ENCODE measurements around the gene C22orf15.

DNA sequence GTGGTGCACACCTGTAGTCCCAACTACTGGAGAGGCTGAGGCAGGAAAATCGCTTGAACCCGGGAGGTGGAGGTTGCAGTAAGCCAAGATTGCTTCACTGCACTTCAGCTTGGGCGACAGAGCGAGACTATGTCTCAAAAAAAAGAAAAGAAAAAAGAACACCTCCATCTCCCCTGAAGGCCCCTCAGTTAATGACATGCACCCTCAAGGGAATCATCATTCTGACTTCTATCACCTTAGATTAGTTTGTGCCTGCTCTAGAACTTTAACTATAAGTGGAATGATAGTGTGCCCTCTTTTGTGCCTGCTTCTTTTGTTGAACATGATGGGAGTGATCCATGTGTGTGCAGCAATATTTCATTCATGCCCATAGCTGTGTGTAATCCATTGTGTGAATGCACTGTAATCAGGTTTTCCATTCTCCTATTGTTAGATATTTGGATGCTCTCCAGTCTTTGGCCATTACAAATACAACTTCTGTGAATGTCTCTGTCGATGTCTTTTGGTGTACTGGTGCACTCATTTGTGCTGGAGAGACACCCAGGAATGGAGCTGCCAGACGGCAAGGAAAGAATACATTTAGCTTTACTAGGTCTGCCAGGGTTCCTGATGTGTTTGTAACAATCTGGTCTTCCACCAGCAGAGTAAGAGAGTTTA, 7.7 kb upstream of the C22orf15 start:
- TF ChIP-seq, protein P1, sequence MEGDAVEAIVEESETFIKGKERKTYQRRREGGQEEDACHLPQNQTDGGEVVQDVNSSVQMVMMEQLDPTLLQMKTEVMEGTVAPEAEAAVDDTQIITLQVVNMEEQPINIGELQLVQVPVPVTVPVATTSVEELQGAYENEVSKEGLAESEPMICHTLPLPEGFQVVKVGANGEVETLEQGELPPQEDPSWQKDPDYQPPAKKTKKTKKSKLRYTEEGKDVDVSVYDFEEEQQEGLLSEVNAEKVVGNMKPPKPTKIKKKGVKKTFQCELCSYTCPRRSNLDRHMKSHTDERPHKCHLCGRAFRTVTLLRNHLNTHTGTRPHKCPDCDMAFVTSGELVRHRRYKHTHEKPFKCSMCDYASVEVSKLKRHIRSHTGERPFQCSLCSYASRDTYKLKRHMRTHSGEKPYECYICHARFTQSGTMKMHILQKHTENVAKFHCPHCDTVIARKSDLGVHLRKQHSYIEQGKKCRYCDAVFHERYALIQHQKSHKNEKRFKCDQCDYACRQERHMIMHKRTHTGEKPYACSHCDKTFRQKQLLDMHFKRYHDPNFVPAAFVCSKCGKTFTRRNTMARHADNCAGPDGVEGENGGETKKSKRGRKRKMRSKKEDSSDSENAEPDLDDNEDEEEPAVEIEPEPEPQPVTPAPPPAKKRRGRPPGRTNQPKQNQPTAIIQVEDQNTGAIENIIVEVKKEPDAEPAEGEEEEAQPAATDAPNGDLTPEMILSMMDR (IDR thresholded peaks at IDR 0.05 in 2 of 3, conservative IDR thresholded peaks at IDR 0.05 in 1 of 3; ENCODE audit: insufficient read depth in 2 of 3, low read depth in 1 of 3, low read length in 3 of 3), result no peak
- no peak for TF ChIP-seq KAT7 (CRISPR knock-in tag; IDR thresholded peaks at IDR 0.05; ENCODE audit: borderline replicate concordance)
- TF ChIP-seq SIX5 (IDR thresholded peaks at IDR 0.05; ENCODE audit: borderline replicate concordance in 1 of 2, insufficient read depth in 1 of 2, low read depth in 1 of 2, low read length in 2 of 2), result no peak
- TF ChIP-seq DNMT1 (IDR thresholded peaks at IDR 0.05), result no peak
- no peak for TF ChIP-seq GABPB2 (CRISPR knock-in tag; conservative IDR thresholded peaks at IDR 0.05)
